SK-N-SH (cell line): Measurements from ENCODE around the gene GAP43. TPM values are rescaled to one million over a fixed set of nuclear protein-coding genes. Genes with fewer than 3 reads are reported as not detected.

Experiments
- CTCF ChIA-PET: fragments of 300-600, 350-600 bp; formaldehyde crosslinking; extraction: SDS; loops from one replicate; lab custom pipeline; 2021; lab: Yijun Ruan, JAX
- POLR2A ChIA-PET: fragments of 350-600 bp; sonication (Branson Sonifier 250); formaldehyde crosslinking; extraction: SDS; loops from one replicate; lab custom pipeline; 2020; ENCODE audit warnings: antibody characterized with exemption, inconsistent platforms; lab: Yijun Ruan, JAX
- DNase-seq: peaks from one replicate; pipeline ENCODE4 v3.0.0; 2012
- H2AFZ ChIP-seq: fragments of 200-600 bp; sonication (generic); 2 replicates; pipeline ENCODE4 v1.8.1; 2016; ENCODE audit warnings: antibody characterized with exemption, mild to moderate bottlenecking, low read depth
- H3F3A ChIP-seq: fragments of 200-600 bp; sonication (generic); replicated peaks from 2 replicates; pipeline ENCODE3; 2016; ENCODE audit warnings: antibody characterized with exemption, mild to moderate bottlenecking; ENCODE audit not compliant: insufficient read depth
- H3K27ac ChIP-seq, 2 experiments: fragments of 200-500 bp in 1 of 2; fragments of 200-600 bp in 1 of 2; sonication (Bioruptor generic) in 1 of 2; sonication (generic), shearing (Covaris generic) in 1 of 2; 2 replicates each; pipeline versions ENCODE4 v1.5.1 to v1.6.1; 2014 to 2016; ENCODE audit warnings: low read depth in 2 of 2, inconsistent platforms in 1 of 2, low read length in 1 of 2, mild to moderate bottlenecking in 1 of 2, mixed read lengths in 1 of 2
- H3K27me3 ChIP-seq: fragments of 200-600 bp; sonication (generic), shearing (Covaris generic); 2 replicates; pipeline ENCODE4 v1.6.1; 2016; ENCODE audit warnings: mixed run types; ENCODE audit not compliant: insufficient read depth
- H3K36me3 ChIP-seq, 2 experiments: fragments of 200-500 bp in 1 of 2; fragments of 200-600 bp in 1 of 2; sonication (Bioruptor generic) in 1 of 2; sonication (generic) in 1 of 2; replicated peaks in 1 of 2; 2 replicates each; pipeline versions ENCODE3 to v1.5.1; 2014 to 2016; ENCODE audit warnings: low read length in 1 of 2, mild to moderate bottlenecking in 1 of 2; ENCODE audit not compliant: insufficient read depth in 2 of 2, control insufficient read depth in 1 of 2
- H3K4me1 ChIP-seq, 2 experiments: fragments of 200-500 bp in 1 of 2; fragments of 200-600 bp in 1 of 2; sonication (Bioruptor generic) in 1 of 2; sonication (generic), shearing (Covaris generic) in 1 of 2; 2 replicates each; pipeline versions ENCODE4 v1.5.1 to v1.6.1; 2014 to 2016; ENCODE audit warnings: low read depth in 1 of 2, low read length in 1 of 2, mixed run types in 1 of 2; ENCODE audit not compliant: insufficient read depth in 2 of 2, control insufficient read depth in 1 of 2
- H3K4me2 ChIP-seq: fragments of 200-600 bp; sonication (generic), shearing (Covaris generic); 2 replicates; pipeline ENCODE4 v1.6.1; 2017; ENCODE audit warnings: mixed run types
- H3K4me3 ChIP-seq, 2 experiments: fragments of 200-500 bp in 1 of 2; fragments of 200-600 bp in 1 of 2; sonication (Bioruptor generic) in 1 of 2; sonication (generic), shearing (Covaris generic) in 1 of 2; 2 replicates each; pipeline versions ENCODE4 v1.5.1 to v1.8.1; 2014 to 2016; ENCODE audit warnings: low read depth in 2 of 2, inconsistent platforms in 1 of 2, low read length in 1 of 2, mild to moderate bottlenecking in 1 of 2, mixed read lengths in 1 of 2, moderate library complexity in 1 of 2
- H3K79me2 ChIP-seq: fragments of 200-600 bp; sonication (generic); 2 replicates; pipeline ENCODE4 v1.8.1; 2017; ENCODE audit warnings: mild to moderate bottlenecking; ENCODE audit not compliant: insufficient read depth
- H3K9ac ChIP-seq: fragments of 200-600 bp; sonication (generic); 2 replicates; pipeline ENCODE4 v1.6.1; 2017; ENCODE audit warnings: mixed run types
- H3K9me2 ChIP-seq: fragments of 200-600 bp; sonication (generic); 2 replicates; pipeline ENCODE4 v1.6.1; 2017; ENCODE audit warnings: mixed run types
- H3K9me3 ChIP-seq: fragments of 200-600 bp; sonication (generic); 2 replicates; pipeline ENCODE4 v1.6.1; 2017; ENCODE audit warnings: mixed run types, mild to moderate bottlenecking, moderate library complexity
- H4K20me1 ChIP-seq: fragments of 200-600 bp; sonication (generic); 2 replicates; pipeline ENCODE4 v1.6.1; 2017; ENCODE audit warnings: mild to moderate bottlenecking, mixed run types; ENCODE audit not compliant: insufficient read depth
- ELF1 ChIP-seq: IDR thresholded peaks from 2 replicates; pipeline ENCODE4 v1.4.0; 2012
- EP300 ChIP-seq, 2 experiments: IDR thresholded peaks; 2 replicates each; pipeline versions ENCODE4 v1.4.0 to v1.6.1; 2012; ENCODE audit warnings: borderline replicate concordance in 1 of 2, low read depth in 1 of 2, low read length in 1 of 2
- FOXJ3 ChIP-seq: sonication (generic); formaldehyde crosslinking; IDR thresholded peaks from 2 replicates; pipeline ENCODE4 v1.5.1; 2020; ENCODE audit warnings: mild to moderate bottlenecking, missing genetic modification reagents
- GABPA ChIP-seq: IDR thresholded peaks from 2 replicates; pipeline ENCODE4 v1.4.0; 2012; ENCODE audit warnings: low read depth, mild to moderate bottlenecking
- MAX ChIP-seq: IDR thresholded peaks from 2 replicates; pipeline ENCODE4 v1.4.0; 2012; ENCODE audit warnings: low read depth
- MXI1 ChIP-seq: IDR thresholded peaks from 2 replicates; pipeline ENCODE4 v1.6.1; 2012; ENCODE audit warnings: mild to moderate bottlenecking, low read depth, low read length, improper control_type of control experiment
- NFIC ChIP-seq: IDR thresholded peaks from 2 replicates; pipeline ENCODE4 v1.4.0; 2012; ENCODE audit warnings: borderline replicate concordance
- NRF1 ChIP-seq: IDR thresholded peaks from 2 replicates; pipeline ENCODE4 v1.6.1; 2012; ENCODE audit warnings: low read depth, mild to moderate bottlenecking, low read length
- POLR2AphosphoS5 ChIP-seq: IDR thresholded peaks from 2 replicates; pipeline ENCODE4 v1.6.1; 2012; ENCODE audit warnings: low read depth, low read length
- RAD21 ChIP-seq: IDR thresholded peaks from 2 replicates; pipeline ENCODE4 v1.6.1; 2012; ENCODE audit warnings: mild to moderate bottlenecking, low read length
- RXRA ChIP-seq: IDR thresholded peaks from 2 replicates; pipeline ENCODE4 v1.4.0; 2012; ENCODE audit warnings: low read depth, mild to moderate bottlenecking, borderline replicate concordance
- SIN3A ChIP-seq: IDR thresholded peaks from 2 replicates; pipeline ENCODE4 v1.6.1; 2012; ENCODE audit warnings: low read depth, mild to moderate bottlenecking, low read length, moderate library complexity, borderline replicate concordance
- TCF12 ChIP-seq: IDR thresholded peaks from 2 replicates; pipeline ENCODE4 v1.4.0; 2012
- TEAD4 ChIP-seq: IDR thresholded peaks from 2 replicates; pipeline ENCODE4 v1.4.0; 2012; ENCODE audit warnings: mild to moderate bottlenecking, borderline replicate concordance; ENCODE audit not compliant: insufficient read depth
- YY1 ChIP-seq: IDR thresholded peaks from 2 replicates; pipeline ENCODE4 v1.4.0; 2012; ENCODE audit warnings: low read depth, mild to moderate bottlenecking
- WGBS: methylation state at CpG from one replicate; pipeline ENCODE4 v1.1.6; 2017; ENCODE audit warnings: low lambda C conversion rate; 5-methylcytosine and 5-hydroxymethylcytosine counted together
- polyA plus RNA-seq, 3 experiments: library from polyadenylated mRNA; depleted of rRNA; stranded (reverse); fragments of >200 nt; gene quantifications; 2 replicates each; pipeline ENCODE4 v1.2.3, GENCODE V29; 2012
- TF ChIP-seq, protein P1 (sequence below): fragments of 200-600 bp; sonication (generic); IDR thresholded peaks from 2 replicates; pipeline ENCODE4 v1.6.1; 2017; ENCODE audit warnings: antibody characterized with exemption, mild to moderate bottlenecking, moderate library complexity
- TF ChIP-seq, protein P2 (sequence below): IDR thresholded peaks from 2 replicates; pipeline ENCODE4 v1.4.0; 2012; ENCODE audit warnings: low read depth, borderline replicate concordance

The GAP43 gene
- polyA plus RNA-seq, 1 of the 3 experiments (the other 2 are of a cell fraction), result 14.0 TPM

- no peak overlapping the region for H2AFZ ChIP-seq
- no peak for DNase-seq
- H3K9ac ChIP-seq, result no peak overlapping the region
- no peaks in the 10 kb centered on the region for H3K9me2 ChIP-seq
- H4K20me1 ChIP-seq, result no peaks in the 10 kb centered on the region
- H3K27ac ChIP-seq, result no peak overlapping the region
- no peaks in the 10 kb centered on the region for H3K9me3 ChIP-seq
- no peaks in the 10 kb centered on the region for H3K27me3 ChIP-seq
- no peak overlapping the region for H3K4me3 ChIP-seq
- H3F3A ChIP-seq, result no peaks in the 10 kb centered on the region
- ChIA-PET POLR2A (no interaction called here), CTCF (interaction anchor here (1.0 to 1.9 kb wide), 3 partner anchors 10 to 22 kb away, joined by 3 to 8 read pairs (median 3); partner anchors contain the start of gene GAP43)
- H3K4me1 ChIP-seq, result no peaks in the 10 kb centered on the region
- TF ChIP-seq GABPA (no peak), RAD21 (no peak), MXI1 (no peak), TEAD4 (no peak), TCF12 (no peak), NRF1 (no peak), ELF1 (no peak), RXRA (no peak), POLR2AphosphoS5 (no peak), NFIC (no peak), FOXJ3 (CRISPR knock-in tag) (no peak), MAX (no peak), YY1 (no peak), EP300 (IDR thresholded peaks at IDR 0.05; ENCODE audit: borderline replicate concordance in 1 of 2, low read depth in 1 of 2, low read length in 1 of 2) (no peak), SIN3A (no peak)
- TF ChIP-seq, protein P1, sequence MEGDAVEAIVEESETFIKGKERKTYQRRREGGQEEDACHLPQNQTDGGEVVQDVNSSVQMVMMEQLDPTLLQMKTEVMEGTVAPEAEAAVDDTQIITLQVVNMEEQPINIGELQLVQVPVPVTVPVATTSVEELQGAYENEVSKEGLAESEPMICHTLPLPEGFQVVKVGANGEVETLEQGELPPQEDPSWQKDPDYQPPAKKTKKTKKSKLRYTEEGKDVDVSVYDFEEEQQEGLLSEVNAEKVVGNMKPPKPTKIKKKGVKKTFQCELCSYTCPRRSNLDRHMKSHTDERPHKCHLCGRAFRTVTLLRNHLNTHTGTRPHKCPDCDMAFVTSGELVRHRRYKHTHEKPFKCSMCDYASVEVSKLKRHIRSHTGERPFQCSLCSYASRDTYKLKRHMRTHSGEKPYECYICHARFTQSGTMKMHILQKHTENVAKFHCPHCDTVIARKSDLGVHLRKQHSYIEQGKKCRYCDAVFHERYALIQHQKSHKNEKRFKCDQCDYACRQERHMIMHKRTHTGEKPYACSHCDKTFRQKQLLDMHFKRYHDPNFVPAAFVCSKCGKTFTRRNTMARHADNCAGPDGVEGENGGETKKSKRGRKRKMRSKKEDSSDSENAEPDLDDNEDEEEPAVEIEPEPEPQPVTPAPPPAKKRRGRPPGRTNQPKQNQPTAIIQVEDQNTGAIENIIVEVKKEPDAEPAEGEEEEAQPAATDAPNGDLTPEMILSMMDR, result no peak
- TF ChIP-seq, protein P2, sequence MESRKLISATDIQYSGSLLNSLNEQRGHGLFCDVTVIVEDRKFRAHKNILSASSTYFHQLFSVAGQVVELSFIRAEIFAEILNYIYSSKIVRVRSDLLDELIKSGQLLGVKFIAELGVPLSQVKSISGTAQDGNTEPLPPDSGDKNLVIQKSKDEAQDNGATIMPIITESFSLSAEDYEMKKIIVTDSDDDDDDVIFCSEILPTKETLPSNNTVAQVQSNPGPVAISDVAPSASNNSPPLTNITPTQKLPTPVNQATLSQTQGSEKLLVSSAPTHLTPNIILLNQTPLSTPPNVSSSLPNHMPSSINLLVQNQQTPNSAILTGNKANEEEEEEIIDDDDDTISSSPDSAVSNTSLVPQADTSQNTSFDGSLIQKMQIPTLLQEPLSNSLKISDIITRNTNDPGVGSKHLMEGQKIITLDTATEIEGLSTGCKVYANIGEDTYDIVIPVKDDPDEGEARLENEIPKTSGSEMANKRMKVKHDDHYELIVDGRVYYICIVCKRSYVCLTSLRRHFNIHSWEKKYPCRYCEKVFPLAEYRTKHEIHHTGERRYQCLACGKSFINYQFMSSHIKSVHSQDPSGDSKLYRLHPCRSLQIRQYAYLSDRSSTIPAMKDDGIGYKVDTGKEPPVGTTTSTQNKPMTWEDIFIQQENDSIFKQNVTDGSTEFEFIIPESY, result no peak
- H3K79me2 ChIP-seq, result no peaks in the 10 kb centered on the region
- whole genome bisulfite sequencing, result 77% methylated on average over 3 of the region's 3 CpGs
- no peak overlapping the region for H3K4me2 ChIP-seq
- no peaks in the 10 kb centered on the region for H3K36me3 ChIP-seq
These were observed 10.2 kb downstream of the GAP43 start for GRCh38 chr3:115633467-115633866.
